ENCODE results near the gene MTR. TPM values are rescaled to one million over a fixed set of nuclear protein-coding genes. Genes with fewer than 3 reads are reported as not detected.

The MTR gene
- total RNA-seq, 2 experiments from 2014 or later, result 61.0 to 62.7 TPM

- POLR2A ChIA-PET, result no interaction called here
- Mint-ChIP-seq H3K9me3 (no peaks in the 10 kb centered on the region), H3K27ac (no peak overlapping the region), H3K36me3 (peaks cover 10% of the 10 kb centered on the region), H3K4me3 (no peak overlapping the region), H3K4me1 (peaks cover 40% of the 10 kb centered on the region), H3K27me3 (no peaks in the 10 kb centered on the region)
- DNase-seq, result no peak
- no peak for ATAC-seq (ENCODE audit: low read depth)
Measured at GRCh38 chr1:236799001-236799400, 3.9 kb downstream of the MTR start.

- Mint-ChIP-seq H3K27ac (no peak overlapping the region), H3K36me3 (peaks cover 14% of the 10 kb centered on the region), H3K27me3 (no peaks in the 10 kb centered on the region), H3K4me3 (no peak overlapping the region), H3K9me3 (no peaks in the 10 kb centered on the region), H3K4me1 (peaks cover 36% of the 10 kb centered on the region)
- DNase-seq, result no peak
- no peak for ATAC-seq (ENCODE audit: low read depth)
- POLR2A ChIA-PET, result no interaction called here
Measured at GRCh38 chr1:236800002-236800620, 5.0 kb downstream of the MTR start.

GRCh38 chr1:236800623-236801022, 5.5 kb downstream of the MTR start:
- peaks cover 17% of the 10 kb centered on the region for H3K36me3 Mint-ChIP-seq
- ATAC-seq (ENCODE audit: low read depth) (no peak), DNase-seq (no peak)
- no peaks in the 10 kb centered on the region for H3K27me3 Mint-ChIP-seq
- POLR2A ChIA-PET, result no interaction called here
- H3K4me3 Mint-ChIP-seq, result no peak overlapping the region
- H3K27ac Mint-ChIP-seq, result no peak overlapping the region
- peaks cover 37% of the 10 kb centered on the region for H3K4me1 Mint-ChIP-seq
- no peaks in the 10 kb centered on the region for H3K9me3 Mint-ChIP-seq

GRCh38 chr1:236802264-236802663, 7.2 kb downstream of the MTR start:
- no peak for DNase-seq
- H3K4me3 Mint-ChIP-seq, result no peak overlapping the region
- H3K36me3 Mint-ChIP-seq, result peaks cover 20% of the 10 kb centered on the region
- peaks cover 28% of the 10 kb centered on the region for H3K4me1 Mint-ChIP-seq
- H3K9me3 Mint-ChIP-seq, result no peaks in the 10 kb centered on the region
- no peak overlapping the region for H3K27ac Mint-ChIP-seq
- ATAC-seq (ENCODE audit: low read depth), result no peak
- H3K27me3 Mint-ChIP-seq, result no peaks in the 10 kb centered on the region
- POLR2A ChIA-PET, result no interaction called here

- no peak for DNase-seq
- POLR2A ChIA-PET, result no interaction called here
- Mint-ChIP-seq H3K27ac (no peak overlapping the region), H3K4me3 (no peak overlapping the region), H3K36me3 (peaks cover 33% of the 10 kb centered on the region), H3K4me1 (peaks cover 13% of the 10 kb centered on the region), H3K9me3 (no peaks in the 10 kb centered on the region), H3K27me3 (no peaks in the 10 kb centered on the region)
- ATAC-seq (ENCODE audit: low read depth), result no peak
Measured at GRCh38 chr1:236806634-236807033, 11.5 kb downstream of the MTR start.

- Mint-ChIP-seq H3K27me3 (no peaks in the 10 kb centered on the region), H3K9me3 (no peaks in the 10 kb centered on the region), H3K4me3 (no peak overlapping the region), H3K4me1 (peaks cover 4% of the 10 kb centered on the region), H3K36me3 (peaks cover 33% of the 10 kb centered on the region), H3K27ac (no peak overlapping the region)
- no peak for DNase-seq
- POLR2A ChIA-PET, result no interaction called here
- no peak for ATAC-seq (ENCODE audit: low read depth)
Measured at GRCh38 chr1:236808005-236808404, 12.9 kb downstream of the MTR start.

GRCh38 chr1:236808564-236809130, 13.6 kb downstream of the MTR start:
- DNase-seq (no peak), ATAC-seq (ENCODE audit: low read depth) (no peak)
- Mint-ChIP-seq H3K9me3 (no peaks in the 10 kb centered on the region), H3K4me1 (peaks cover 4% of the 10 kb centered on the region), H3K27ac (no peak overlapping the region), H3K4me3 (no peak overlapping the region), H3K27me3 (no peaks in the 10 kb centered on the region), H3K36me3 (peaks cover 34% of the 10 kb centered on the region)
- POLR2A ChIA-PET, result no interaction called here

- H3K4me1 Mint-ChIP-seq, result peaks cover 4% of the 10 kb centered on the region
- no peak for DNase-seq
- no peak overlapping the region for H3K27ac Mint-ChIP-seq
- H3K27me3 Mint-ChIP-seq, result no peaks in the 10 kb centered on the region
- no peak for ATAC-seq (ENCODE audit: low read depth)
- H3K36me3 Mint-ChIP-seq, result peaks cover 36% of the 10 kb centered on the region
- POLR2A ChIA-PET, result no interaction called here
- H3K4me3 Mint-ChIP-seq, result no peak overlapping the region
- H3K9me3 Mint-ChIP-seq, result no peaks in the 10 kb centered on the region
Measured at GRCh38 chr1:236809148-236809547, 14.1 kb downstream of the MTR start.

- POLR2A ChIA-PET, result no interaction called here
- no peaks in the 10 kb centered on the region for H3K9me3 Mint-ChIP-seq
- no peaks in the 10 kb centered on the region for H3K27me3 Mint-ChIP-seq
- peaks cover 2% of the 10 kb centered on the region for H3K4me1 Mint-ChIP-seq
- no peak overlapping the region for H3K4me3 Mint-ChIP-seq
- peaks cover 35% of the 10 kb centered on the region for H3K36me3 Mint-ChIP-seq
- H3K27ac Mint-ChIP-seq, result no peak overlapping the region
- ATAC-seq (ENCODE audit: low read depth), result no peak
- DNase-seq, result no peak
Measured at GRCh38 chr1:236810018-236810417, 14.9 kb downstream of the MTR start.

GRCh38 chr1:236812334-236813030, 17.4 kb downstream of the MTR start:
- POLR2A ChIA-PET, result no interaction called here

GRCh38 chr1:236815941-236816340, 20.8 kb downstream of the MTR start:
- DNase-seq, result no peak
- H3K4me3 Mint-ChIP-seq, result no peak overlapping the region
- H3K27ac Mint-ChIP-seq, result no peak overlapping the region
- no peaks in the 10 kb centered on the region for H3K9me3 Mint-ChIP-seq
- H3K4me1 Mint-ChIP-seq, result peaks cover 5% of the 10 kb centered on the region
- no peak for ATAC-seq (ENCODE audit: low read depth)
- POLR2A ChIA-PET, result no interaction called here
- H3K27me3 Mint-ChIP-seq, result no peaks in the 10 kb centered on the region
- H3K36me3 Mint-ChIP-seq, result peaks cover 44% of the 10 kb centered on the region

More at GRCh38 chr1:236812334-236813030, 17.4 kb downstream of the MTR start:
- Mint-ChIP-seq H3K9me3 (no peaks in the 10 kb centered on the region), H3K36me3 (peaks cover 43% of the 10 kb centered on the region), H3K27ac (no peak overlapping the region), H3K4me1 (peaks cover 1% of the 10 kb centered on the region), H3K4me3 (no peak overlapping the region), H3K27me3 (no peaks in the 10 kb centered on the region)
- DNase-seq, result no peak
- no peak for ATAC-seq (ENCODE audit: low read depth)

- ATAC-seq (ENCODE audit: low read depth) (no peak), DNase-seq (no peak)
- POLR2A ChIA-PET, result no interaction called here
- peaks cover 47% of the 10 kb centered on the region for H3K36me3 Mint-ChIP-seq
- no peaks in the 10 kb centered on the region for H3K9me3 Mint-ChIP-seq
- H3K27me3 Mint-ChIP-seq, result no peaks in the 10 kb centered on the region
- H3K4me3 Mint-ChIP-seq, result no peak overlapping the region
- H3K4me1 Mint-ChIP-seq, result peaks cover 7% of the 10 kb centered on the region
- H3K27ac Mint-ChIP-seq, result no peak overlapping the region
Measured at GRCh38 chr1:236819856-236820255, 24.8 kb downstream of the MTR start.

GRCh38 chr1:236821091-236821627, 26.1 kb downstream of the MTR start:
- DNase-seq, result no peak
- Mint-ChIP-seq H3K27me3 (no peaks in the 10 kb centered on the region), H3K4me3 (no peak overlapping the region), H3K27ac (no peak overlapping the region), H3K4me1 (peaks cover 6% of the 10 kb centered on the region), H3K9me3 (no peaks in the 10 kb centered on the region), H3K36me3 (peaks cover 46% of the 10 kb centered on the region)
- POLR2A ChIA-PET, result no interaction called here
- ATAC-seq (ENCODE audit: low read depth), result no peak

- peaks cover 4% of the 10 kb centered on the region for H3K4me1 Mint-ChIP-seq
- no peaks in the 10 kb centered on the region for H3K9me3 Mint-ChIP-seq
- DNase-seq (no peak), ATAC-seq (ENCODE audit: low read depth) (no peak)
- no peak overlapping the region for H3K4me3 Mint-ChIP-seq
- no peaks in the 10 kb centered on the region for H3K27me3 Mint-ChIP-seq
- POLR2A ChIA-PET, result no interaction called here
- peaks cover 40% of the 10 kb centered on the region for H3K36me3 Mint-ChIP-seq
- no peak overlapping the region for H3K27ac Mint-ChIP-seq
Measured at GRCh38 chr1:236823559-236823958, 28.5 kb downstream of the MTR start.
